HCT116 (cell line): ENCODE data around the gene CDC42BPB.

Experiments used
- CEBPB ChIP-seq: IDR thresholded peaks from 2 replicates; pipeline ENCODE4 v1.6.1; 2012; ENCODE audit warnings: low read depth
- POLR2A ChIP-seq: IDR thresholded peaks from 2 replicates; pipeline ENCODE4 v1.7.0; 2011; ENCODE audit warnings: borderline replicate concordance; ENCODE audit not compliant: insufficient read depth, insufficient read length; ENCODE audit errors: extremely low read depth
- RAD21 ChIP-seq: IDR thresholded peaks from 2 replicates; pipeline ENCODE4 v1.6.1; 2012; ENCODE audit warnings: low read depth, mild to moderate bottlenecking
- SP1 ChIP-seq: IDR thresholded peaks from 2 replicates; pipeline ENCODE4 v1.6.1; 2012; ENCODE audit warnings: low read depth
- ZFX ChIP-seq: fragments of 450-650 bp; IDR thresholded peaks from 2 replicates; pipeline ENCODE4 v1.6.1; 2017
- TF ChIP-seq, protein P1 (sequence below), 3 experiments: fragments of 200-600 bp in 1 of 3; sonication (generic) in 1 of 3; IDR thresholded peaks in 2 of 3; conservative IDR thresholded peaks in 1 of 3; 2 replicates each; pipeline ENCODE4 v1.5.1; 2012 to 2017; ENCODE audit warnings: low read depth in 2 of 3, low read length in 2 of 3, antibody characterized with exemption in 1 of 3, borderline replicate concordance in 1 of 3, control low read depth in 1 of 3, mild to moderate bottlenecking in 1 of 3, mixed read lengths in 1 of 3, mixed run types in 1 of 3, moderate library complexity in 1 of 3; ENCODE audit not compliant: insufficient read depth in 1 of 3
- TF ChIP-seq, protein P2 (sequence below): IDR thresholded peaks from 2 replicates; pipeline ENCODE4 v1.6.1; 2012

DNA sequence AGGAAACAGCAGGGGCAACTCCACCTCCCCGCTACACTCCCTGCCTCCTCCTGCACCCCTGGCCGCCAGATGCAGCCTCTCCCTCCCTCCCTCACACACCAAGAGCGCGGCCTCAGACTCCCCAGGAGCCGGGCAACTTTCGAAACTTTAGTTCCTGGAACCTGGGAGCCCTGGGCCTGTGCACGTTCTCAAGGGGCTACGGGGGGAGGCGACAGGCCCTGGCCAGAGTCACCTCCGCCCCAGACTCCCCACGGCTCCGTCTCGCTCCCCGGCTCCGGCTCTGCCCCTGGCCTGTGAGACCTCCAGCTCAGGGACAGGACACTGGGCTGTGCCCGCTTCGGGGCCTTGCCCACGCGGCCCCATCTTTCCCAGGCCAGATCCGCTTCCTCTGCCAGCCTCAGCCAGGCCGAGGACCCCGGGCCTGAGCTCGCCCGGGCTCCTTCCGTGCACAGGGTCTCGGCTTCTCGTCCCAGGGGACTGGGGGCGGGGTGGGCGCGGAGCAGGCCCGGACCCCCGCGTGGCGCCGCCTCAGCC, 129.4 kb downstream of the CDC42BPB start:
- TF ChIP-seq, protein P1, sequence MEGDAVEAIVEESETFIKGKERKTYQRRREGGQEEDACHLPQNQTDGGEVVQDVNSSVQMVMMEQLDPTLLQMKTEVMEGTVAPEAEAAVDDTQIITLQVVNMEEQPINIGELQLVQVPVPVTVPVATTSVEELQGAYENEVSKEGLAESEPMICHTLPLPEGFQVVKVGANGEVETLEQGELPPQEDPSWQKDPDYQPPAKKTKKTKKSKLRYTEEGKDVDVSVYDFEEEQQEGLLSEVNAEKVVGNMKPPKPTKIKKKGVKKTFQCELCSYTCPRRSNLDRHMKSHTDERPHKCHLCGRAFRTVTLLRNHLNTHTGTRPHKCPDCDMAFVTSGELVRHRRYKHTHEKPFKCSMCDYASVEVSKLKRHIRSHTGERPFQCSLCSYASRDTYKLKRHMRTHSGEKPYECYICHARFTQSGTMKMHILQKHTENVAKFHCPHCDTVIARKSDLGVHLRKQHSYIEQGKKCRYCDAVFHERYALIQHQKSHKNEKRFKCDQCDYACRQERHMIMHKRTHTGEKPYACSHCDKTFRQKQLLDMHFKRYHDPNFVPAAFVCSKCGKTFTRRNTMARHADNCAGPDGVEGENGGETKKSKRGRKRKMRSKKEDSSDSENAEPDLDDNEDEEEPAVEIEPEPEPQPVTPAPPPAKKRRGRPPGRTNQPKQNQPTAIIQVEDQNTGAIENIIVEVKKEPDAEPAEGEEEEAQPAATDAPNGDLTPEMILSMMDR (IDR thresholded peaks at IDR 0.05 in 2 of 3, conservative IDR thresholded peaks at IDR 0.05 in 1 of 3; ENCODE audit: borderline replicate concordance in 1 of 3, insufficient read depth in 1 of 3, low read depth in 2 of 3, low read length in 2 of 3): no peak
- TF ChIP-seq CEBPB (no peak), RAD21 (no peak), ZFX (no peak), SP1 (no peak), POLR2A (no peak)
- TF ChIP-seq, protein P2, sequence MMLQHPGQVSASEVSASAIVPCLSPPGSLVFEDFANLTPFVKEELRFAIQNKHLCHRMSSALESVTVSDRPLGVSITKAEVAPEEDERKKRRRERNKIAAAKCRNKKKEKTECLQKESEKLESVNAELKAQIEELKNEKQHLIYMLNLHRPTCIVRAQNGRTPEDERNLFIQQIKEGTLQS: no peak
